HG02884 (cell line): ENCODE data around the gene TMEM86A.
"Not testable (repeated sequence)": the region's sequence is repeated elsewhere in the genome, so short reads cannot be mapped to it uniquely, and the experiment has no call there.

Experiments
- ATAC-seq: cut with Tn5 transposase; IDR thresholded peaks from one replicate; pipeline ENCODE4 v1.9.1; 2021; ENCODE audit warnings: mild to moderate bottlenecking, moderate library complexity; ENCODE audit not compliant: unreplicated experiment

TMEM86A gene

GRCh38 chr11:18698341-18699268 is at the start of gene TMEM86A:
Gene TMEM86A (plus strand): TSS chr11:18698779. CDS start chr11:18698887, 108 bp downstream.
- ATAC-seq: peak; percentile 91

- ATAC-seq: no peak
Observed at GRCh38 chr11:18650353-18650752, 48.2 kb upstream of the TMEM86A start.

GRCh38 chr11:18650859-18651557 is 47.6 kb upstream of the TMEM86A start:
- no peak for ATAC-seq

- no peak for ATAC-seq
Observed at GRCh38 chr11:18657673-18658072, 40.9 kb upstream of the TMEM86A start.

- not testable (repeated sequence) for ATAC-seq
Observed at GRCh38 chr11:18665353-18665872, 33.2 kb upstream of the TMEM86A start.

GRCh38 chr11:18668131-18668530 is 30.4 kb upstream of the TMEM86A start:
- ATAC-seq: no peak

- ATAC-seq: no peak
Observed at GRCh38 chr11:18669219-18669596, 29.4 kb upstream of the TMEM86A start.

GRCh38 chr11:18669711-18670110 is 28.9 kb upstream of the TMEM86A start:
- no peak for ATAC-seq

- ATAC-seq: no peak
Observed at GRCh38 chr11:18671246-18671645, 27.3 kb upstream of the TMEM86A start.

- not testable (repeated sequence) for ATAC-seq
Observed at GRCh38 chr11:18672209-18672608, 26.4 kb upstream of the TMEM86A start.

- ATAC-seq: no peak
Observed at GRCh38 chr11:18676803-18677202, 21.8 kb upstream of the TMEM86A start.

- no peak for ATAC-seq
Observed at GRCh38 chr11:18677560-18677959, 21.0 kb upstream of the TMEM86A start.

- ATAC-seq: not testable (repeated sequence)
Observed at GRCh38 chr11:18681949-18682348, 16.6 kb upstream of the TMEM86A start.

- no peak for ATAC-seq
Observed at GRCh38 chr11:18682466-18682865, 16.1 kb upstream of the TMEM86A start.

- no peak for ATAC-seq
Observed at GRCh38 chr11:18684267-18684666, 14.3 kb upstream of the TMEM86A start.

GRCh38 chr11:18691467-18692140 is 7.0 kb upstream of the TMEM86A start:
- ATAC-seq: not testable (repeated sequence)

GRCh38 chr11:18692941-18693760 is 5.4 kb upstream of the TMEM86A start:
- ATAC-seq: no peak

GRCh38 chr11:18696638-18697225 is 1.8 kb upstream of the TMEM86A start:
- no peak for ATAC-seq

- no peak for ATAC-seq
Observed at GRCh38 chr11:18697576-18697975, 1.0 kb upstream of the TMEM86A start.

- ATAC-seq: no peak
Observed at GRCh38 chr11:18699269-18699596, 654 bp downstream of the TMEM86A start.
